ENCODE results near the gene GRM8. TPM values are rescaled to one million over a fixed set of nuclear protein-coding genes. Genes with fewer than 3 reads are reported as not detected.

The GRM8 gene
- total RNA-seq, 1 experiment from 2014 or later: not detected

DNA sequence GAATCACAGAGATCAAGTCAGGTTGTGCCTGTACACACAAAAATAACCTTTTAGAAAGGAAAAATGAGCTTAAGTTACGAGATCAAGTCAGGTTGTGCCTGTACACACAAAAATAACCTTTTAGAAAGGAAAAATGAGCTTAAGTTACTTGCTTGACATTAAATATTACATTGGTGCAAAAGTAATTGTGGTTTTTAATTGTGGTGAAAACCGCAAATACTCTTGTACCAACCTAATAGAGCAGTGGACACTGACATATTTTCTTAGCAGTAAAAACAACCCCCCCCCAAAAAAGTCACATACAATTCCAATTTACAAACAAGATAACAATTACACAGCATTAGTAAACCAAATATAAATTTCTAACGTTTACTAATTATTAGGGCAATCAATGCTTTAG is 595.6 kb downstream of the GRM8 start:
- intact Hi-C loops (cut with micrococcal nuclease; ENCODE audit: unreplicated experiment): no loop called here
- DNase-seq (ENCODE audit: low read depth, low spot score) (no peak), ATAC-seq (no peak)
- Histone ChIP-seq H3K27me3 (ENCODE audit: control insufficient read depth, insufficient read depth, low read length) (no peaks in the 10 kb centered on the region), H3K27ac (ENCODE audit: low read length) (no peak overlapping the region), H3K4me3 (ENCODE audit: low read depth in 2 of 2, low read length in 2 of 2) (no peak overlapping the region), H3K36me3 (ENCODE audit: control insufficient read depth, insufficient read depth, low read length) (no peaks in the 10 kb centered on the region; the same call in 1 of the 2 replicates), H3K9me3 (ENCODE audit: control insufficient read depth, insufficient read depth, low read depth, low read length) (no peaks in the 10 kb centered on the region), H3K4me1 (ENCODE audit: control insufficient read depth, insufficient read depth, low read length) (no peaks in the 10 kb centered on the region)
- no peak for TF ChIP-seq CTCF (IDR thresholded peaks at IDR 0.05)
- no peak for TF ChIP-seq POLR2AphosphoS5 (IDR thresholded peaks at IDR 0.05; ENCODE audit: low read depth, low read length)
- TF ChIP-seq, protein P1, sequence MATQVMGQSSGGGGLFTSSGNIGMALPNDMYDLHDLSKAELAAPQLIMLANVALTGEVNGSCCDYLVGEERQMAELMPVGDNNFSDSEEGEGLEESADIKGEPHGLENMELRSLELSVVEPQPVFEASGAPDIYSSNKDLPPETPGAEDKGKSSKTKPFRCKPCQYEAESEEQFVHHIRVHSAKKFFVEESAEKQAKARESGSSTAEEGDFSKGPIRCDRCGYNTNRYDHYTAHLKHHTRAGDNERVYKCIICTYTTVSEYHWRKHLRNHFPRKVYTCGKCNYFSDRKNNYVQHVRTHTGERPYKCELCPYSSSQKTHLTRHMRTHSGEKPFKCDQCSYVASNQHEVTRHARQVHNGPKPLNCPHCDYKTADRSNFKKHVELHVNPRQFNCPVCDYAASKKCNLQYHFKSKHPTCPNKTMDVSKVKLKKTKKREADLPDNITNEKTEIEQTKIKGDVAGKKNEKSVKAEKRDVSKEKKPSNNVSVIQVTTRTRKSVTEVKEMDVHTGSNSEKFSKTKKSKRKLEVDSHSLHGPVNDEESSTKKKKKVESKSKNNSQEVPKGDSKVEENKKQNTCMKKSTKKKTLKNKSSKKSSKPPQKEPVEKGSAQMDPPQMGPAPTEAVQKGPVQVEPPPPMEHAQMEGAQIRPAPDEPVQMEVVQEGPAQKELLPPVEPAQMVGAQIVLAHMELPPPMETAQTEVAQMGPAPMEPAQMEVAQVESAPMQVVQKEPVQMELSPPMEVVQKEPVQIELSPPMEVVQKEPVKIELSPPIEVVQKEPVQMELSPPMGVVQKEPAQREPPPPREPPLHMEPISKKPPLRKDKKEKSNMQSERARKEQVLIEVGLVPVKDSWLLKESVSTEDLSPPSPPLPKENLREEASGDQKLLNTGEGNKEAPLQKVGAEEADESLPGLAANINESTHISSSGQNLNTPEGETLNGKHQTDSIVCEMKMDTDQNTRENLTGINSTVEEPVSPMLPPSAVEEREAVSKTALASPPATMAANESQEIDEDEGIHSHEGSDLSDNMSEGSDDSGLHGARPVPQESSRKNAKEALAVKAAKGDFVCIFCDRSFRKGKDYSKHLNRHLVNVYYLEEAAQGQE (IDR thresholded peaks at IDR 0.05; ENCODE audit: insufficient read depth in 1 of 2, low read depth in 2 of 2, low read length in 1 of 2): no peak
- TF ChIP-seq SIN3A (IDR thresholded peaks at IDR 0.05; ENCODE audit: borderline replicate concordance, insufficient read depth, low read depth, low read length): no peak
- TF ChIP-seq TCF7L2 (IDR thresholded peaks at IDR 0.05; ENCODE audit: low read depth, low read length): no peak
- no TSS peak for BruUV-seq (replicated peaks)
- POLR2A ChIA-PET: no interaction called here
- CTCF ChIA-PET: no interaction called here
- in situ Hi-C loops (cut with HindIII; ENCODE audit: low pct_unique_long_range_greater_than_20kb, low sequenced_read_pairs): no loop called here

GRCh38 chr7:126656165-126656564 is 596.6 kb downstream of the GRM8 start:
- in situ Hi-C loops (cut with HindIII; ENCODE audit: low pct_unique_long_range_greater_than_20kb, low sequenced_read_pairs) (no loop called here), intact Hi-C loops (cut with micrococcal nuclease; ENCODE audit: unreplicated experiment) (no loop called here)
- TF ChIP-seq TCF7L2 (IDR thresholded peaks at IDR 0.05; ENCODE audit: low read depth, low read length): no peak
- TF ChIP-seq, protein P1 (IDR thresholded peaks at IDR 0.05; ENCODE audit: insufficient read depth in 1 of 2, low read depth in 2 of 2, low read length in 1 of 2): no peak
- TF ChIP-seq POLR2AphosphoS5 (IDR thresholded peaks at IDR 0.05; ENCODE audit: low read depth, low read length): no peak
- no peak for TF ChIP-seq SIN3A (IDR thresholded peaks at IDR 0.05; ENCODE audit: borderline replicate concordance, insufficient read depth, low read depth, low read length)
- no peak for TF ChIP-seq CTCF (IDR thresholded peaks at IDR 0.05)
- CTCF ChIA-PET: no interaction called here
- H3K9me3 ChIP-seq (ENCODE audit: control insufficient read depth, insufficient read depth, low read depth, low read length): no peaks in the 10 kb centered on the region
- no peaks in the 10 kb centered on the region for H3K27me3 ChIP-seq (ENCODE audit: control insufficient read depth, insufficient read depth, low read length)
- no TSS peak for BruUV-seq (replicated peaks)
- POLR2A ChIA-PET: no interaction called here
- no peak overlapping the region for H3K27ac ChIP-seq (ENCODE audit: low read length)
- H3K4me3 ChIP-seq (ENCODE audit: low read depth in 2 of 2, low read length in 2 of 2): no peak overlapping the region
- no peak for ATAC-seq
- no peaks in the 10 kb centered on the region; the same call in 1 of the 2 replicates for H3K36me3 ChIP-seq (ENCODE audit: control insufficient read depth, insufficient read depth, low read length)
- DNase-seq (ENCODE audit: low read depth, low spot score): no peak
- H3K4me1 ChIP-seq (ENCODE audit: control insufficient read depth, insufficient read depth, low read length): no peaks in the 10 kb centered on the region
